ENCODE measurements around the gene CPEB3.

DNA sequence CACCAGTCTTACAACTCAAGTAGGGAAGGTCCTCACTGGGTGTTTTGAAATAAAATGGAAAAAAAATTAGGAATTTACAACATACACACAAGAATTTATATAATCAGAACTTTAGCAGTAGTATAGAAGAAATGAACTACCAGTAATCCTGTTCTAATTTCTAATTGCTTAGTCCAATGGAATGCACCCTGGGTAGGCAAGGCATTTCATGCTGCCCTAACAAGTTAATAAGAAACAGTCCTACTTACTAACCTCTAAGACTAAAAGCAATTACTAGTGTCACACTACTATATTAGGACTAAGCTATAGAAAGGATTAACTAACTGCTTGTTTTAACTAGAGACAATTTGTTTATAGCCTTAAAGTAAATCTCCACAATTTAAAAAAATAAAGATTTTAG lies 209.2 kb downstream of the CPEB3 start:
- TF ChIP-seq, protein P1, sequence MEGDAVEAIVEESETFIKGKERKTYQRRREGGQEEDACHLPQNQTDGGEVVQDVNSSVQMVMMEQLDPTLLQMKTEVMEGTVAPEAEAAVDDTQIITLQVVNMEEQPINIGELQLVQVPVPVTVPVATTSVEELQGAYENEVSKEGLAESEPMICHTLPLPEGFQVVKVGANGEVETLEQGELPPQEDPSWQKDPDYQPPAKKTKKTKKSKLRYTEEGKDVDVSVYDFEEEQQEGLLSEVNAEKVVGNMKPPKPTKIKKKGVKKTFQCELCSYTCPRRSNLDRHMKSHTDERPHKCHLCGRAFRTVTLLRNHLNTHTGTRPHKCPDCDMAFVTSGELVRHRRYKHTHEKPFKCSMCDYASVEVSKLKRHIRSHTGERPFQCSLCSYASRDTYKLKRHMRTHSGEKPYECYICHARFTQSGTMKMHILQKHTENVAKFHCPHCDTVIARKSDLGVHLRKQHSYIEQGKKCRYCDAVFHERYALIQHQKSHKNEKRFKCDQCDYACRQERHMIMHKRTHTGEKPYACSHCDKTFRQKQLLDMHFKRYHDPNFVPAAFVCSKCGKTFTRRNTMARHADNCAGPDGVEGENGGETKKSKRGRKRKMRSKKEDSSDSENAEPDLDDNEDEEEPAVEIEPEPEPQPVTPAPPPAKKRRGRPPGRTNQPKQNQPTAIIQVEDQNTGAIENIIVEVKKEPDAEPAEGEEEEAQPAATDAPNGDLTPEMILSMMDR (IDR thresholded peaks at IDR 0.05) = no peak
- no peak for TF ChIP-seq POLR2A (IDR thresholded peaks at IDR 0.05)

Data from adrenal gland (tissue), 5 donors.